Measurements from ENCODE around the gene TMEM178B. TPM values are rescaled to one million over a fixed set of nuclear protein-coding genes. Genes with fewer than 3 reads are reported as not detected.

TMEM178B gene
- total RNA-seq, 1 donor from 2014 or later, result 49.8 TPM

DNA sequence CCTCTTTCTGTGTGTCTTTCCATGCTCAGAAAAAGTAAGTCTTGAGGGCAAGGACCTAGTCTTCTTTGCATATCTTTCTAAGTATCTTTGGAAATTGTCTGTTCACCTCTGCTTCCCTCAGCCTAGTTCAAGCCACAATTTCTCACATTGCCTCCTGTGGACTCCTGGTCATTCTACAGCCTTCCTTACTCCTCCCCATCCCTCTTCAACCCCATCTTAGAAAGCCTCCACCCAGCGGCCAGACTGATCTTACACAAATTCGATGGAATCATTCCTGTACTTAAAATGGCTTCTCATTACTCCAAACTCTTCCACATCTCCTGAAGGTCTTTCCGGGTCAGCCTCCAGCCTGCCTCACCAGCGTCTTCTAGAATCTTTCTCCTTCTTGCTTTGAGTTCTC lies 453.2 kb downstream of the TMEM178B start:
- TF ChIP-seq, protein P1, sequence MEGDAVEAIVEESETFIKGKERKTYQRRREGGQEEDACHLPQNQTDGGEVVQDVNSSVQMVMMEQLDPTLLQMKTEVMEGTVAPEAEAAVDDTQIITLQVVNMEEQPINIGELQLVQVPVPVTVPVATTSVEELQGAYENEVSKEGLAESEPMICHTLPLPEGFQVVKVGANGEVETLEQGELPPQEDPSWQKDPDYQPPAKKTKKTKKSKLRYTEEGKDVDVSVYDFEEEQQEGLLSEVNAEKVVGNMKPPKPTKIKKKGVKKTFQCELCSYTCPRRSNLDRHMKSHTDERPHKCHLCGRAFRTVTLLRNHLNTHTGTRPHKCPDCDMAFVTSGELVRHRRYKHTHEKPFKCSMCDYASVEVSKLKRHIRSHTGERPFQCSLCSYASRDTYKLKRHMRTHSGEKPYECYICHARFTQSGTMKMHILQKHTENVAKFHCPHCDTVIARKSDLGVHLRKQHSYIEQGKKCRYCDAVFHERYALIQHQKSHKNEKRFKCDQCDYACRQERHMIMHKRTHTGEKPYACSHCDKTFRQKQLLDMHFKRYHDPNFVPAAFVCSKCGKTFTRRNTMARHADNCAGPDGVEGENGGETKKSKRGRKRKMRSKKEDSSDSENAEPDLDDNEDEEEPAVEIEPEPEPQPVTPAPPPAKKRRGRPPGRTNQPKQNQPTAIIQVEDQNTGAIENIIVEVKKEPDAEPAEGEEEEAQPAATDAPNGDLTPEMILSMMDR (IDR thresholded peaks at IDR 0.05; ENCODE audit: partially characterized antibody, unreplicated experiment), result no peak
- Mint-ChIP-seq H3K4me3 (ENCODE audit: unreplicated experiment) (no peak overlapping the region), H3K4me1 (ENCODE audit: low read depth, unreplicated experiment) (no peaks in the 10 kb centered on the region), H3K36me3 (ENCODE audit: unreplicated experiment) (no peaks in the 10 kb centered on the region), H3K27ac (ENCODE audit: unreplicated experiment) (no peak overlapping the region), H3K9me3 (ENCODE audit: unreplicated experiment) (no peaks in the 10 kb centered on the region), H3K27me3 (ENCODE audit: unreplicated experiment) (no peaks in the 10 kb centered on the region)
- no peak for DNase-seq

DNA sequence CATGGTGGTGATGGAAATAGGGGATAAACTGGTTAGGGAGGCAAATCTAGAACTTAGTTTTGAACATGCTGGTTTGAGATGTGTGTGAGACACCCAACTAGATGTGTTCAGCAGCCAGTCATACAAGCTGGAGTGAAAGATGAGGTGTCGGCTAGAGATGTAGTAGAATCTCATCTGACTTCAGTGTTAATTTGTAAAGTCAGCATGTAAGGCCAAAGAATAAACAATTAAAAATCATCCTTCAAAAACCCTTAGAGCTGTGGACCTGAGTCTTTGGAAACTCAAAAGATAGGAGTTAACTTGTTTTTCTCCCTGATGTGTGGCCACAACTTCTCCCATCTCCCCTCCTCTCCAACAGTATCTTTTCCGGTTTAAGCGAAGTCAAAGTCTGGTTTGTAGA lies 454.5 kb downstream of the TMEM178B start:
- H3K4me3 Mint-ChIP-seq (ENCODE audit: unreplicated experiment), result no peak overlapping the region
- H3K4me1 Mint-ChIP-seq (ENCODE audit: low read depth, unreplicated experiment), result no peaks in the 10 kb centered on the region
- no peaks in the 10 kb centered on the region for H3K36me3 Mint-ChIP-seq (ENCODE audit: unreplicated experiment)
- H3K27ac Mint-ChIP-seq (ENCODE audit: unreplicated experiment), result no peak overlapping the region
- DNase-seq, result no peak
- TF ChIP-seq, protein P1 (IDR thresholded peaks at IDR 0.05; ENCODE audit: partially characterized antibody, unreplicated experiment), result no peak
- H3K9me3 Mint-ChIP-seq (ENCODE audit: unreplicated experiment), result peaks cover 3% of the 10 kb centered on the region
- peaks cover 2% of the 10 kb centered on the region for H3K27me3 Mint-ChIP-seq (ENCODE audit: unreplicated experiment)

Other genes starting within 250 kb of the TMEM178B start
- gene BRAF, start 149.1 kb upstream of the TMEM178B start, total RNA-seq (ENCODE audit: unreplicated experiment), result 40.9 TPM
- gene MRPS33, start 59.1 kb upstream of the TMEM178B start, total RNA-seq (ENCODE audit: unreplicated experiment), result 33.9 TPM

All from glutamatergic neuron (in vitro differentiated cells).